HG03558 (cell line): ENCODE measurements around the gene DMBX1.

Source experiments
- ATAC-seq: cut with Tn5 transposase; IDR thresholded peaks from one replicate; pipeline ENCODE4 v1.9.1; 2021; ENCODE audit warnings: moderate number of reproducible peaks; ENCODE audit not compliant: unreplicated experiment; ENCODE audit errors: extremely low read depth

Gene DMBX1

GRCh38 chr1:46458846-46459245 lies 30.8 kb upstream of the DMBX1 start:
- no peak for ATAC-seq

GRCh38 chr1:46459315-46459714 lies 30.3 kb upstream of the DMBX1 start:
- ATAC-seq = no peak

DNA sequence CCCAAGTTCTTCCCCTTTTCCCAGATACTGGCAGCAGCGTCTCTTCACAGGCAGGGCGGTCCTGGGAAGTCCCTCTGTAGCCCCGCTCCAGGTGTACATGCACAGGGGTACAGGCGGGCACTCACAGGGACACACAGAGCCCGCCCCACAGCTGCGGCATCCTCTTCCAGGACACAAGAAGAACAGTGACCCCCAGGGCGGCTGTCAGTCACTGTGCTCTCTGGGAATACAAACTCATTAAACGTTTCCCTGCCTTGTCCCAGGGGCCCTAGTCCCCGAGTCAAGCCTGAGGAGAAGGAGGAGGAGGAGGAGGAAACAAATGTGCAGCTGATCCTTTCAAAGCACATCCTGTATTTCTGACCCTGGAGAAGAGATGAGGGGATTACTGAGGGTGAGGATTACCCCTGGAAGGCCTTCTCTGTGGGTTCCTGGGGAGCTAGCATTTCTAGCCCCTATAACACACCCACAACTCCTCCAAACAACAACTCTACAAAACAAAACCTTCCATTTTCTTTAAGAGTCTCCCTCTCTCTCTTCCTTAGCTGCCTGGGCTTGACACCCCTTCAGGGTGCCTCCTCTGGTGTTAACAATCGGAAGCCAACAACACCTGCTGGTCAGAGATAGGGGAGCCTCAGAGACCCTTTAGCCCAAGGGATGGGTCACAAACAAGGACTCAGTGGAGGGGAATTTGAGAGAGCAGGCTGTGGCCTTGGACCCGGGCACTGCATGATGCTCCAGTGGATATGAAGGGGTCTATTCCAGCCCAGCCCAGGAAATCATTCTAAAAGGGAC lies 28.4 kb upstream of the DMBX1 start:
- ATAC-seq = no peak

DNA sequence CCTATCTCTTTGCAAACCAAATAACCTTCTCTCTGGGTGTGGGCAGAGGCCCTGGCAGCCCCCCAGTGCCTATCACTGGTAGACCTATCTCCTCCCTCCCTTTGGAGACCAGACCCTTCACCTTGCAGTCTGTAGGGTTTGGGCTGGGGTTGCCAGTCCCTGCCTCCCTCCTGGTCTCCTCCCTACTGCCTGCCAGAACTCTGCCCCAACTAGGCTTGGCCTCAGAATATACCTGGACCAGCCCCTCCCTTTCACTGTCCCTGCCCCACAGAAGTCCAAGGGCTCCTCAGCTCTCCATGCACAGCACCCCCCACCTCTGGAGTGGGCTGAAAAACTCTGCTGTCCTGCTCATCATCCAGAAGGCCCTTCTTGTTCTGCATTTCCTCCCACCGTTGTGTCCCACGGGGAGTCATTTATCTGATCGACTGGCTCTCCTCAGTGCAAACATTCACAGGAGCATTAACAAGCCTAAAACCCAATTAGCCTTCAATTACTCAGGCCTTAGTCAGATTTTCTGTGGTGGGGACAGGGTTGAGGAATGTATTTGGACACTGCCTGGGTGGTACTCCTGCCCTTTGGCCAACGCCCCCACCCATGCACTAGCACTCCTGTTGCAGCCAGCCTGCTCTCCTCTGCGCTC lies 27.7 kb upstream of the DMBX1 start:
- no peak for ATAC-seq

DNA sequence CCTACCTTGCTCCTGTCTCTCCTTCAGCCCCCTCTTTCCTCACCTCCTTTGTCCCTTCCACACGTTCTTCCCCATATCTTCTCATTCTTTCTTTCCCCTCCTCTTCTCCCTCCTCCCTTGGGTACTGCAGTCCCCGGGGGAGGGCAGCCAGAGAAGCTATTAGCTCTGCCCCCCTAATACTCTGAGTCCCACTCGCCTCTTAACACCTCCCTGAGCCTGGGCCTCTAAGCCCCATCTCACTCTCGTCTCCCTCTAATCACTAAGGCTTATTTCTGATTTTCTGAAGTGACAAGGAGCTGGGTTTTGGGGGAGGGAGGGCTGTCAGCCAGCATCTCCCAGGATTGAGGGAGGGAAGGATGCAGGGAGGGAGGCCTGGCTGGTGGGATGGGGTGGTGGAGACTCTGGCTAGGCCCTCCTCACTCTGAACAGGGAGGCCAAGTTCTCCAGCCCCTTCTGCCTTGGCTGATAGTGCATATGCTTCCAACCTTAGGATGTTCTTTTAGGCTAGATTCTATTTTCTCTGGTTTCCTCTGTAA lies 25.6 kb upstream of the DMBX1 start:
- no peak for ATAC-seq

GRCh38 chr1:46464915-46465314 lies 24.7 kb upstream of the DMBX1 start:
- no peak for ATAC-seq

- no peak for ATAC-seq
Observed at GRCh38 chr1:46465981-46466476, 23.6 kb upstream of the DMBX1 start.

DNA sequence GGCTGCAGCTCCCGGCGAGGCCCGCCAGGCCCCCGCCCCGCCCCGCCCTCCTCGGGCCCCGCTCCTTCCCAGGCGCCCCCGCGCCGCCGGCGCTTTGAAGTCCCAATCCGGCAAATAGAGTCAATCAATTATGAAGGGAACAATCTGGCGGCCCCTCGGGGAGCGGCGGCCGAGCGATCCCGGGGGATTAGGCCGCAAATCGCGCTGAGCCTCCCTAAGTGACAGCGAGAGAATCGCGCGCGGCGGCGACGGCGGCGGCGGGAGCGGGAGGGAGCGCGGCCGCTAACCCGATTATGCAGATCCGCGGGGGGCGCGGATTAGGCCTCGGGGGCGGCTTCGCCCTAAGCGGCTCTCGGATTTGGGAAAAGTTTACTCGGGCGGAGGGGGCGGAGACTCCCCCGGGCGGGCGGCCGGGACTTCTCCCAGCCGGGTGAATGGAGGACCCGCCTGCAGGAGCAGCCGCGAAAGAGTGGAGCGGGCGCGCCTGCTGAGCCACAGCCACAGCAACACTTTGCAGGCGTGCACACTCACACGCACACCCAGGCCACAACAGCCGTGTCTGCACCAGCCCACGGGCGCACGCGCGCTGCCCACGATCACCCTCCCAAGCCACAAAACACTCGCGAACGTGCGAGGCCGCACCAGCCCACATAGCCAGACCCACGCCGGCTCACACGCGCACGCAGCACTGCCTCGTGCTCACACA lies 23.0 kb upstream of the DMBX1 start:
- ATAC-seq = no peak

DNA sequence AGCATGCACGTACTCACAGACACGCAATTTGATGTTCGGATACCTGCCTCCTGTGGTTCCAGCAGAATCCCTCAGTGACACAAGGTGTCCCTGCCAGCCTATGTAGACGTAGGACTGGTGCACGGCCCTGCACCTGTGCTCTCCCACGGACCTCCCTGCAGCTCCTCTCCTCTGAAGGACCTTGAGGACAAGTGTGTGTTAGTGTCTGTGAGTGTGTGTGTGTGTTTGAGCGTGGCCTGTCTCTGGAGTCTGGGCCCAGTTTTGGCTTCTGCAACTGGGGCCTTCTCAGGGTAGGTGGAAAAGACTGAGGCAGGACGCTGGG lies 22.5 kb upstream of the DMBX1 start:
- ATAC-seq = no peak

DNA sequence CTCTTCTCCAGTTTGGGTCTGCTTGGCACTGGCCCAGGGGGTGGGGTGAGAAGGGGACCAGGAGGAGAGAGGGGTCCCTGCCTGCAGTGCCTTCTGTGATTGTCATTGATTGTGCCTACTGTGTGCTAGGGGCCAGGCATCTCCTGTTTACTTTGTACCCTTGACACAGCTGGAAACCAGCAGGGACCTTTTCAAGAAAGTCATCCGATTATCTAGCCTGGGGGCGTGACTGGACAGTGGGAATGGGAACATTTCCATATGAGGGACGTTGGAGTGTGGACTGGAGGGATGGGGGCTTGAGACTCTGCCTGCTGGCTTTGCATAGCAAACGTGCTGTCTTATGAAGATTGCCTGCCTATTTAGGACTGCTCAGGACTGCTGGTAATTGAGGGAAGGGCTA lies 19.8 kb upstream of the DMBX1 start:
- ATAC-seq = no peak

- no peak for ATAC-seq
Observed at GRCh38 chr1:46471848-46472492, 17.7 kb upstream of the DMBX1 start.

DNA sequence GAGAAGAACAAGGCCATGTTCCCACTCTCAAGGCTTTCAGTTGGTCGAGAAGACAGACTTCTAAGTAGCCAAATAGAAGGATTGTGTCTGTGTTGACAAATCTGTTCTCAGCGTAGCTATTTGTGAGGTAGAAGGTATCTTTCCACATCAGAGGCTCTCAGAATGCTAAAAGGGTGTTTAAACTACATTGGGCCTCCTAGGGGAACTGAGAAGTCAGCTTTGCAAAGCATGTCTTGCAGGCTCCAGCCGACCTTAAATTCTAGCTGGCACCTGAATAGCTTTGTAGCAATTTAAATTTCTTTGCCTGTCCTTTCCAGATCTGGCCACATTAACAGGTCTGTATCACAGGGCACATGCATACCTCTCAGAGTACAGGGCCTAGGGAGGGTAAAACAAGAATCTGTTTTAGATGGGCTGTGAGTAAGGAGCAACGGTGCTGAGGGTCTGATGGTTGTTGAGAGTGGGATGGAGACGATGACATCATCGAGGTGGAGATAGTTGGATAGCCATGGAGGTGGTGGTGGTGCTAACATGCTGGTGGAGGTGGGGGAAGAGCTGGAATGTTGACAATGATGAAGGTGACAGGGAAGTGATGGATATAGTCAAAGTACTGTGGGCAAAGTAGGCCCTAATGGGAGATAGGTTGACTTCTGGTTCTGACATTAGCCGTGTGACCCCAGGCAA lies 17.0 kb upstream of the DMBX1 start:
- ATAC-seq = no peak

DNA sequence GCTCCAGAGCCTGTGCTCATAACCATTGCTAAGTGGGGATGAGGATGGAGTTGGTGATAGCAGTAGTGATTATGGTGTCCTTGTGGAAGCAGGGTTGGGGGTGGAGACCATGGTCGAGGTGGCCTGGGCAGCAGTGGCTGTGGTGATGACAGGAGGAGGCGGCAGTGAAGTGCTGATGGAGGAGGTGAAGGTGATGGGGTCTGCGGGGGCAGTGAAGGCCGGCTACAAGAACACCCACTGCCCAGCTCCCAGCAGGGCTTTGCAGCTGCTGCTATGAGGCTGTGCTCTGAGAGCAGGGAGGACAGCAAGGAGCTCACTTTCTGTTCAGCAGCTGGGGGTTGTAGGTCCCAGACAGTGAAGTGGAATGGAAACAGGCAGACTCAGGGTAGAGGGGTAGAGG lies 15.6 kb upstream of the DMBX1 start:
- ATAC-seq = no peak

DNA sequence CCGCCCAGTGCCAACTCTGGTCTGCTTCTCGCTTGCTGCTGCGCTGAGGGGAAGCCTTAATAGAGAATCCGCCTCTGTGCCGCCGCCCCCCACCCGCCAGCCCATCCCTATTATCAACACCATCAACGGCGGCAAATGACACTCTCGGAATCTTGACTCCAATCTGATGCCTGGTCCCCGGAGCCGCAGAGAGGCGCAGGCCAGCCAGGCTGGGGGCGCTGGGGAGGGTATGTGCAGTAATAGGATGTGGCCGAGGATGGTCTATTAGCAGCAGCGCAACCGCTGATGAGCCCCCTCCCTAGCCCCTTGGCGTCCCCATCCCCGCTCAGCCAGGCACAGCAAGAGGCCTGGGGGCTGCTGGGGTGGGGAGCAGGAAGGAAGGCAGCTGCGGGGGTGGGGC lies 15.1 kb upstream of the DMBX1 start:
- ATAC-seq = no peak

- ATAC-seq = no peak
Observed at GRCh38 chr1:46476673-46477072, 13.0 kb upstream of the DMBX1 start.

GRCh38 chr1:46477153-46477929 lies 12.3 kb upstream of the DMBX1 start:
- ATAC-seq = no peak

DNA sequence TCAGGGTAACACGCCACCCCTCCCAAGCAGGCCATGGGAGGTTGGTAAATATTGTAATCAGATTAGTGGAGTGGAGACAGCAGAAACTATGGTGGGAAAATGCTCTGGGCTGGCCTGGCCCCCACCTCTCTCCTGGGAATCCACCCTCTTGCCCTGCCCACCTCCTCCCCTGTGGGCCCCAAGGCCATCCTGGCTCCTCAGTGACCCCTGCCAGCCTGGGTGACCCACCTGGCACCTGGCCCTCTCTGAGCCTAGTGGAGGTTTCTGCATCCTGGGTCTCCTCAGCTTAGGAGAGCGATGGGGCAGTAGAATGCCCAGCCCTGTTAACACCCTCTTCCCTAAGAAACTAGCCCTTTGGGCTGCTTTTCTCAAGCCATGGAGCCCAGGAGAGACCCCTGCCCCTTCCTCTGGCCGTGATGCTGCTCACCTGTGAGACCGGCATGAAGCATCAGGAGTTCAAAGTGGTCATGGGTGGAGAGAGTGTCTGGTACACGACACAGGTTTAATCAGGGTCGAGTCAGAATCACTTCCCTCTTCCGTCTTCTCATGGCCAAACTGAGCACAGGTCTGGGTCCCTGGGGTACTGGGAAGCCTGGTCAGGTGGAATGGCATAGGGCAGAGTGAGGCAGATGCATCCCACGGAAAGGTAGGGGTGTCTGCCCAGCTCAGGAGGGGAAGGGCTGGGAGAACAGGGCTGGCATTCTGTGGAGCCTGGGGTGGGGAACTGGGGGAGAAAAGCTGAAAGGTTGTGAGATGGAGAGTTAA lies 10.7 kb upstream of the DMBX1 start:
- no peak for ATAC-seq

GRCh38 chr1:46479744-46480350 lies 9.8 kb upstream of the DMBX1 start:
- no peak for ATAC-seq
